ENCODE results near the gene CAMK2G.

- no peak for TF ChIP-seq REST (IDR thresholded peaks at IDR 0.05; ENCODE audit: insufficient read depth in 1 of 2, low read depth in 2 of 2, low read length in 2 of 2)
- no peak for TF ChIP-seq POLR2AphosphoS5 (IDR thresholded peaks at IDR 0.05; ENCODE audit: low read depth, low read length)
Measured at GRCh38 chr10:73782749-73783085, 91.6 kb downstream of the CAMK2G start.
